ENCODE data around the gene MMD.

The MMD gene

GRCh38 chr17:55344514-55344997, 77.1 kb downstream of the MMD start:
- DNase-seq: no peak

GRCh38 chr17:55343900-55344513, 77.6 kb downstream of the MMD start:
- no peak for DNase-seq

GRCh38 chr17:55342800-55343585, 78.6 kb downstream of the MMD start:
- DNase-seq: no peak

All from NCI-H510A (cell line).